Body of pancreas (tissue), 4 donors: Measurements from ENCODE around the gene GTF2I. TPM values are rescaled to one million over a fixed set of nuclear protein-coding genes. Genes with fewer than 3 reads are reported as not detected.
"Not testable (repeated sequence)": the region's sequence is repeated elsewhere in the genome, so short reads cannot be mapped to it uniquely, and the experiment has no call there.

ENCODE experiments used
- ATAC-seq: fragments of 150-250 bp; one replicate; pipeline ENCODE4 v1.9.1; 2016
- DNase-seq, 4 donors: peaks; one replicate each; pipeline ENCODE4 v3.0.0-alpha.2; 2019
- H3K27ac ChIP-seq, 4 donors: fragments of 200-600 bp; sonication (generic); 1 replicate in 3 of 4; 2 replicates in 1 of 4; pipeline versions ENCODE4 v1.5.1 to v1.6.1; 2016 to 2019; ENCODE audit warnings: mild to moderate bottlenecking in 1 of 4, mixed read lengths in 1 of 4, moderate library complexity in 1 of 4
- H3K27me3 ChIP-seq, 2 donors: fragments of 200-600 bp; sonication (generic); one replicate each; pipeline ENCODE4 v1.6.0; 2016; ENCODE audit warnings: mild to moderate bottlenecking in 1 of 2
- H3K36me3 ChIP-seq, 2 donors: fragments of 200-600 bp; sonication (generic); replicated peaks in 1 of 2; 2 replicates each; pipeline ENCODE4 v1.5.1; 2016; ENCODE audit warnings: low read depth in 2 of 2; ENCODE audit not compliant: insufficient read depth in 1 of 2
- H3K4me1 ChIP-seq: fragments of 200-600 bp; sonication (generic); one replicate; pipeline ENCODE4 v1.6.0; 2016
- H3K4me3 ChIP-seq, 2 donors: fragments of 200-600 bp; sonication (generic); 1 replicate in 1 of 2; 2 replicates in 1 of 2; pipeline ENCODE4 v1.5.1; 2016 to 2019
- H3K9me3 ChIP-seq, 3 donors: fragments of 200-600 bp; sonication (generic); 1 replicate in 2 of 3; 2 replicates in 1 of 3; pipeline ENCODE4 v1.5.1; 2016
- CTCF ChIP-seq, 7 experiments: fragments of 450-650 bp in 4 of 7; fragments of 200-600 bp in 3 of 7; sonication (generic) in 3 of 7; IDR thresholded peaks; one replicate each; pipeline ENCODE4 v1.5.1; 2016 to 2019; ENCODE audit warnings: antibody characterized with exemption in 7 of 7
- POLR2A ChIP-seq, 3 donors: fragments of 450-650 bp; IDR thresholded peaks; one replicate each; pipeline ENCODE4 v1.6.1; 2016; ENCODE audit warnings: antibody characterized with exemption in 3 of 3, mild to moderate bottlenecking in 2 of 3
- WGBS, 2 donors: methylation state at CpG; one replicate each; pipeline ENCODE4 v1.1.5; 2017; 5-methylcytosine and 5-hydroxymethylcytosine counted together
- intact Hi-C: fragments of 100-400 bp; cut with DNase I; formaldehyde crosslinking; loops from one replicate; pipeline ENCODE4 v1.15.1; 2023
- total RNA-seq, 2 donors: library from RNA; depleted of rRNA; stranded (reverse); fragments of >200 nt; gene quantifications; one replicate each; pipeline ENCODE4 v1.1.0, GENCODE V29; 2016

Gene GTF2I
- total RNA-seq, 2 donors from 2014 or later, result 96.2 to 117 TPM

GRCh38 chr7:74684473-74684872 is 27.0 kb downstream of the GTF2I start:
- DNase-seq (no peak), ATAC-seq (no peak)
- Histone ChIP-seq H3K4me3 (no peak overlapping the region), H3K9me3 (no peaks in the 10 kb centered on the region), H3K4me1 (no peaks in the 10 kb centered on the region), H3K36me3 (peaks cover 0 to 1% of the 10 kb centered on the region in 2 donors), H3K27me3 (no peaks in the 10 kb centered on the region), H3K27ac (no peak overlapping the region)
- intact Hi-C loops, result no loop called here
- TF ChIP-seq POLR2A (IDR thresholded peaks at IDR 0.05) (no peak), CTCF (IDR thresholded peaks at IDR 0.05) (no peak)
- 86 to 95% methylated on average over 11 of the region's 11 CpGs for WGBS, 2 donors

GRCh38 chr7:74684921-74685320 is 27.4 kb downstream of the GTF2I start:
- Histone ChIP-seq H3K27ac (no peak overlapping the region), H3K4me1 (no peaks in the 10 kb centered on the region), H3K36me3 (peaks cover 0 to 6% of the 10 kb centered on the region in 2 donors), H3K9me3 (no peaks in the 10 kb centered on the region), H3K27me3 (no peaks in the 10 kb centered on the region), H3K4me3 (no peak overlapping the region)
- DNase-seq (no peak), ATAC-seq (no peak)
- 93 to 97% methylated on average over 5 of the region's 5 CpGs for WGBS, 2 donors
- intact Hi-C loops, result no loop called here
- TF ChIP-seq CTCF (IDR thresholded peaks at IDR 0.05), result no peak
- TF ChIP-seq POLR2A (IDR thresholded peaks at IDR 0.05), result no peak

- Histone ChIP-seq H3K36me3 (peaks cover 13 to 31% of the 10 kb centered on the region in 2 donors), H3K27ac (no peak overlapping the region), H3K27me3 (no peaks in the 10 kb centered on the region), H3K4me3 (no peak overlapping the region), H3K4me1 (no peaks in the 10 kb centered on the region), H3K9me3 (no peaks in the 10 kb centered on the region)
- TF ChIP-seq POLR2A (IDR thresholded peaks at IDR 0.05) (no peak), CTCF (IDR thresholded peaks at IDR 0.05) (no peak)
- ATAC-seq (no peak), DNase-seq (no peak)
- 74 to 93% methylated on average over 3 of the region's 3 CpGs for WGBS, 2 donors
- intact Hi-C loops, result no loop called here
Measured at GRCh38 chr7:74690474-74690873, 33.0 kb downstream of the GTF2I start.

GRCh38 chr7:74704419-74704818 is 46.9 kb downstream of the GTF2I start:
- 98 to 100% methylated on average over 5 to 6 of the region's 6 CpGs for WGBS, 2 donors
- ATAC-seq, intact Hi-C loops: not testable (repeated sequence)

GRCh38 chr7:74707238-74707637 is 49.7 kb downstream of the GTF2I start:
- H3K27ac ChIP-seq, result no peak overlapping the region
- H3K36me3 ChIP-seq, result peaks cover 13 to 34% of the 10 kb centered on the region in 2 donors
- no peak overlapping the region for H3K4me3 ChIP-seq
- TF ChIP-seq CTCF (IDR thresholded peaks at IDR 0.05) (no peak), POLR2A (IDR thresholded peaks at IDR 0.05) (no peak)
- no peaks in the 10 kb centered on the region for H3K4me1 ChIP-seq
- no peaks in the 10 kb centered on the region for H3K9me3 ChIP-seq
- ATAC-seq (no peak), DNase-seq (no peak)
- intact Hi-C loops, result no loop called here
- 87 to 92% methylated on average over 11 to 12 of the region's 12 CpGs for WGBS, 2 donors
- H3K27me3 ChIP-seq, result no peaks in the 10 kb centered on the region

More at GRCh38 chr7:74704419-74704818, 46.9 kb downstream of the GTF2I start:
- H3K4me1 ChIP-seq, DNase-seq, H3K27me3 ChIP-seq, H3K27ac ChIP-seq, H3K9me3 ChIP-seq, H3K4me3 ChIP-seq: not testable (repeated sequence)
- H3K36me3 ChIP-seq, result peaks cover 11 to 48% of the 10 kb centered on the region in 2 donors
